GM12878 (cell line): ENCODE results near the gene CAMKK2. TPM values are rescaled to one million over a fixed set of nuclear protein-coding genes. Genes with fewer than 3 reads are reported as not detected.

Experiments used
- ATF2 ChIP-seq: IDR thresholded peaks from 2 replicates; pipeline ENCODE4 v1.6.1; 2012; ENCODE audit warnings: low read length, inconsistent platforms
- BRCA1 ChIP-seq: IDR thresholded peaks from 2 replicates; pipeline ENCODE4 v1.6.1; 2011; ENCODE audit warnings: low read depth, low read length, improper control_type of control experiment
- GABPA ChIP-seq: IDR thresholded peaks from 2 replicates; pipeline ENCODE4 v1.6.1; 2014; ENCODE audit warnings: antibody characterized with exemption, low read depth, mild to moderate bottlenecking, inconsistent platforms
- JUND ChIP-seq: IDR thresholded peaks from 2 replicates; pipeline ENCODE4 v1.6.1; 2012; ENCODE audit warnings: low read depth, mild to moderate bottlenecking, low read length, improper control_type of control experiment, moderate library complexity
- MXI1 ChIP-seq: fragments of 150-350 bp; IDR thresholded peaks from 2 replicates; pipeline ENCODE4 v1.6.1; 2011; ENCODE audit warnings: low read depth, mild to moderate bottlenecking, inconsistent platforms, low read length, improper control_type of control experiment
- ZBTB40 ChIP-seq: fragments of 450-650 bp; IDR thresholded peaks from 2 replicates; pipeline ENCODE4 v1.6.1; 2016; ENCODE audit warnings: mild to moderate bottlenecking, moderate library complexity, borderline replicate concordance
- ZNF24 ChIP-seq: fragments of 450-650 bp; IDR thresholded peaks from 2 replicates; pipeline ENCODE4 v1.6.1; 2017; ENCODE audit warnings: antibody characterized with exemption, mild to moderate bottlenecking
- polyA plus RNA-seq, 11 experiments: library from polyadenylated mRNA; depleted of rRNA in 4 of 11; unstranded in 6 of 11; stranded (reverse) in 5 of 11; fragments of >200 nt; fragmentation: Nextera tagmentation in 4 of 11; fragmentation: Illumina TruSeq in 1 of 11; extraction: Ambion mirVana in 4 of 11; extraction: Trizol in 1 of 11; gene quantifications; 1 replicate in 1 of 11; 2 replicates in 10 of 11; pipeline versions ENCODE4 v1.2.1 to v1.2.3, GENCODE V29; 2011 to 2016; ENCODE audit warnings: inconsistent platforms in 2 of 11, missing spikeins in 2 of 11, low read depth in 1 of 11
- total RNA-seq, 4 experiments: library from RNA; depleted of rRNA in 3 of 4; stranded (reverse); fragments of >200 nt in 3 of 4; fragmentation: Illumina TruSeq in 1 of 4; extraction: Trizol in 1 of 4; gene quantifications; 2 replicates each; pipeline versions ENCODE4 v1.2.1 to v1.2.3, GENCODE V29; 2013 to 2021

The CAMKK2 gene
- total and polyA plus RNA-seq, 10 of the 15 experiments (the other 5 are each of a cell fraction or from before 2014, with no cell fraction given) = 5.2 to 40.6 (median 26.6) TPM

- TF ChIP-seq ZBTB40 = no peak
- no peak for TF ChIP-seq JUND
- TF ChIP-seq ATF2 = no peak
- TF ChIP-seq BRCA1 = no peak
- TF ChIP-seq GABPA = no peak
- TF ChIP-seq MXI1 = no peak; the same call in 1 of the 2 replicates
- peak; percentile 46; the same call in 1 of the 2 replicates for TF ChIP-seq ZNF24
These were observed 86.6 kb downstream of the CAMKK2 start, which contains the start of gene P2RX4 (continued) for GRCh38 chr12:121209624-121210572.
